ENCODE data around the gene ENTPD6.

Gene ENTPD6

GRCh38 chr20:25207149-25207959 is 11.8 kb downstream of the ENTPD6 start:
- no peak overlapping the region for H3K4ac ChIP-seq (ENCODE audit: low read depth, low read length)
- DNase-seq, result no peak
- no peak overlapping the region for H2BK5ac ChIP-seq (ENCODE audit: low read length)
- H3K27ac ChIP-seq (ENCODE audit: low read depth, low read length), result no peak overlapping the region
- no peaks in the 10 kb centered on the region for H3K27me3 ChIP-seq (ENCODE audit: insufficient read depth, low read length, poor library complexity)
- H4K8ac ChIP-seq (ENCODE audit: low read depth, low read length), result no peak overlapping the region
- H3K79me1 ChIP-seq (ENCODE audit: low read length), result peaks cover 4% of the 10 kb centered on the region
- no peaks in the 10 kb centered on the region for H3K36me3 ChIP-seq (ENCODE audit: control insufficient read depth, insufficient read depth, low read length)
- no peak overlapping the region for H3K56ac ChIP-seq (ENCODE audit: low read length)
- H3K4me2 ChIP-seq (ENCODE audit: low read length), result no peak overlapping the region
- no peak overlapping the region for H3K23ac ChIP-seq (ENCODE audit: low read length)
- WGBS (ENCODE audit: extremely low coverage, insufficient coverage, low lambda C conversion rate), result no CpG with 5 or more reads among the region's 22 CpGs
- H3K9ac ChIP-seq (ENCODE audit: low read length), result no peak overlapping the region
- H3K4me1 ChIP-seq (ENCODE audit: control insufficient read depth, low read depth, low read length), result no peaks in the 10 kb centered on the region
- no peaks in the 10 kb centered on the region for H3K79me2 ChIP-seq (ENCODE audit: control insufficient read depth, insufficient read depth, low read length)
- no peak overlapping the region for H2BK15ac ChIP-seq (replicated peaks; ENCODE audit: low read depth)
- no peak overlapping the region for H2AK5ac ChIP-seq (ENCODE audit: low read length)
- no peak overlapping the region for H2BK120ac ChIP-seq (ENCODE audit: low read depth, low read length)
- H4K5ac ChIP-seq (ENCODE audit: low read length), result no peak overlapping the region
- no peak overlapping the region for H3K4me3 ChIP-seq (ENCODE audit: low read length)
- no peak overlapping the region for H3K18ac ChIP-seq (ENCODE audit: low read length)

- no peaks in the 10 kb centered on the region for H3K27me3 ChIP-seq (ENCODE audit: insufficient read depth, low read length, poor library complexity)
- no peak for DNase-seq
- no peak overlapping the region for H3K56ac ChIP-seq (ENCODE audit: low read length)
- no peak overlapping the region for H2BK120ac ChIP-seq (ENCODE audit: low read depth, low read length)
- no peak overlapping the region for H3K27ac ChIP-seq (ENCODE audit: low read depth, low read length)
- H4K5ac ChIP-seq (ENCODE audit: low read length), result no peak overlapping the region
- H3K79me2 ChIP-seq (ENCODE audit: control insufficient read depth, insufficient read depth, low read length), result no peaks in the 10 kb centered on the region
- H3K23ac ChIP-seq (ENCODE audit: low read length), result no peak overlapping the region
- no peak overlapping the region for H3K4me2 ChIP-seq (ENCODE audit: low read length)
- H3K36me3 ChIP-seq (ENCODE audit: control insufficient read depth, insufficient read depth, low read length), result no peaks in the 10 kb centered on the region
- no peak overlapping the region for H2AK5ac ChIP-seq (ENCODE audit: low read length)
- H3K4ac ChIP-seq (ENCODE audit: low read depth, low read length), result no peak overlapping the region
- WGBS (ENCODE audit: extremely low coverage, insufficient coverage, low lambda C conversion rate), result no CpG with 5 or more reads among the region's 9 CpGs
- H3K4me3 ChIP-seq (ENCODE audit: low read length), result no peak overlapping the region
- H3K79me1 ChIP-seq (ENCODE audit: low read length), result peaks cover 4% of the 10 kb centered on the region
- no peaks in the 10 kb centered on the region for H3K4me1 ChIP-seq (ENCODE audit: control insufficient read depth, low read depth, low read length)
- no peak overlapping the region for H4K8ac ChIP-seq (ENCODE audit: low read depth, low read length)
- H2BK15ac ChIP-seq (replicated peaks; ENCODE audit: low read depth), result no peak overlapping the region
- no peak overlapping the region for H3K9ac ChIP-seq (ENCODE audit: low read length)
- no peak overlapping the region for H3K18ac ChIP-seq (ENCODE audit: low read length)
- no peak overlapping the region for H2BK5ac ChIP-seq (ENCODE audit: low read length)
Observed at GRCh38 chr20:25207960-25208534, 12.5 kb downstream of the ENTPD6 start.

- no peak overlapping the region for H3K18ac ChIP-seq (ENCODE audit: low read length)
- H3K4me3 ChIP-seq (ENCODE audit: low read length), result no peak overlapping the region
- H2BK120ac ChIP-seq (ENCODE audit: low read depth, low read length), result no peak overlapping the region
- no peaks in the 10 kb centered on the region for H3K4me1 ChIP-seq (ENCODE audit: control insufficient read depth, low read depth, low read length)
- H3K27ac ChIP-seq (ENCODE audit: low read depth, low read length), result no peak overlapping the region
- H2BK5ac ChIP-seq (ENCODE audit: low read length), result no peak overlapping the region
- no peaks in the 10 kb centered on the region for H3K79me2 ChIP-seq (ENCODE audit: control insufficient read depth, insufficient read depth, low read length)
- H3K27me3 ChIP-seq (ENCODE audit: insufficient read depth, low read length, poor library complexity), result no peaks in the 10 kb centered on the region
- H2AK5ac ChIP-seq (ENCODE audit: low read length), result no peak overlapping the region
- H4K8ac ChIP-seq (ENCODE audit: low read depth, low read length), result no peak overlapping the region
- no peak overlapping the region for H3K23ac ChIP-seq (ENCODE audit: low read length)
- H3K4ac ChIP-seq (ENCODE audit: low read depth, low read length), result no peak overlapping the region
- no peak overlapping the region for H3K56ac ChIP-seq (ENCODE audit: low read length)
- no CpG with 5 or more reads among the region's 1 CpG for WGBS (ENCODE audit: extremely low coverage, insufficient coverage, low lambda C conversion rate)
- no peak overlapping the region for H4K5ac ChIP-seq (ENCODE audit: low read length)
- no peak for DNase-seq
- no peak overlapping the region for H3K4me2 ChIP-seq (ENCODE audit: low read length)
- no peaks in the 10 kb centered on the region for H3K79me1 ChIP-seq (ENCODE audit: low read length)
- H3K9ac ChIP-seq (ENCODE audit: low read length), result no peak overlapping the region
- no peak overlapping the region for H2BK15ac ChIP-seq (replicated peaks; ENCODE audit: low read depth)
- H3K36me3 ChIP-seq (ENCODE audit: control insufficient read depth, insufficient read depth, low read length), result no peaks in the 10 kb centered on the region
Observed at GRCh38 chr20:25209400-25209799, 13.9 kb downstream of the ENTPD6 start.

DNA sequence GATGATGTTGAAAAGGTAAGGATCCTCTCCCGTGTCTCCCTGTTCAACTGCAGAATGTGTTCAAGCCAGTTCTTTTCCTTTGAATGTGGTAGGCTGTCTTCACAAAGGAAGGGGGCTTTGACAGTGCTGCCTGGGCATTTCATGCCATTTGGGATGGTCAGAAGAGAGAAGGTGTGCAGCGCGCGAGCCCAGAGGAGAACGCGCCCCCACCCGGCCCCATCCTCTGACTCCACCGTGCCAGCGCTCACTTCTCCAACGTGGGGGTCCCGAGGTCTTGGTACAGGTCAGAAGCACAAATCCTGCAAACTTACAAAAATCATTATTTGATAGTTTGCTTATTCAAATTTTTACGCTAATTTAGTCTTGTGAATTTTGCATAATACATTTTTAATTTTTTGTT is 14.4 kb downstream of the ENTPD6 start:
- whole genome bisulfite sequencing (ENCODE audit: extremely low coverage, insufficient coverage, low lambda C conversion rate), result no CpG with 5 or more reads among the region's 12 CpGs
- Histone ChIP-seq H3K9ac (ENCODE audit: low read length) (no peak overlapping the region), H3K18ac (ENCODE audit: low read length) (no peak overlapping the region), H3K27me3 (ENCODE audit: insufficient read depth, low read length, poor library complexity) (no peaks in the 10 kb centered on the region), H3K27ac (ENCODE audit: low read depth, low read length) (no peak overlapping the region), H2BK15ac (replicated peaks; ENCODE audit: low read depth) (no peak overlapping the region), H3K79me1 (ENCODE audit: low read length) (no peaks in the 10 kb centered on the region), H2AK5ac (ENCODE audit: low read length) (no peak overlapping the region), H3K79me2 (ENCODE audit: control insufficient read depth, insufficient read depth, low read length) (no peaks in the 10 kb centered on the region), H4K5ac (ENCODE audit: low read length) (no peak overlapping the region), H3K4me3 (ENCODE audit: low read length) (no peak overlapping the region), H2BK120ac (ENCODE audit: low read depth, low read length) (no peak overlapping the region), H3K4me1 (ENCODE audit: control insufficient read depth, low read depth, low read length) (no peaks in the 10 kb centered on the region), H3K23ac (ENCODE audit: low read length) (no peak overlapping the region), H4K8ac (ENCODE audit: low read depth, low read length) (no peak overlapping the region), H2BK5ac (ENCODE audit: low read length) (no peak overlapping the region), H3K36me3 (ENCODE audit: control insufficient read depth, insufficient read depth, low read length) (no peaks in the 10 kb centered on the region), H3K56ac (ENCODE audit: low read length) (no peak overlapping the region), H3K4ac (ENCODE audit: low read depth, low read length) (no peak overlapping the region), H3K4me2 (ENCODE audit: low read length) (no peak overlapping the region)
- DNase-seq, result no peak

- DNase-seq, result no peak
- Histone ChIP-seq H3K4me3 (ENCODE audit: low read length) (no peak overlapping the region), H3K56ac (ENCODE audit: low read length) (no peak overlapping the region), H3K27ac (ENCODE audit: low read depth, low read length) (no peak overlapping the region), H3K4me1 (ENCODE audit: control insufficient read depth, low read depth, low read length) (no peaks in the 10 kb centered on the region), H3K4me2 (ENCODE audit: low read length) (no peak overlapping the region), H4K8ac (ENCODE audit: low read depth, low read length) (no peak overlapping the region), H3K36me3 (ENCODE audit: control insufficient read depth, insufficient read depth, low read length) (no peaks in the 10 kb centered on the region), H3K23ac (ENCODE audit: low read length) (no peak overlapping the region), H4K5ac (ENCODE audit: low read length) (no peak overlapping the region), H3K79me2 (ENCODE audit: control insufficient read depth, insufficient read depth, low read length) (no peaks in the 10 kb centered on the region), H3K79me1 (ENCODE audit: low read length) (no peaks in the 10 kb centered on the region), H3K27me3 (ENCODE audit: insufficient read depth, low read length, poor library complexity) (no peaks in the 10 kb centered on the region), H2BK120ac (ENCODE audit: low read depth, low read length) (no peak overlapping the region), H2BK15ac (replicated peaks; ENCODE audit: low read depth) (no peak overlapping the region), H2BK5ac (ENCODE audit: low read length) (no peak overlapping the region), H2AK5ac (ENCODE audit: low read length) (no peak overlapping the region), H3K9ac (ENCODE audit: low read length) (no peak overlapping the region), H3K18ac (ENCODE audit: low read length) (no peak overlapping the region), H3K4ac (ENCODE audit: low read depth, low read length) (no peak overlapping the region)
- WGBS (ENCODE audit: extremely low coverage, insufficient coverage, low lambda C conversion rate), result no CpG with 5 or more reads among the region's 7 CpGs
Observed at GRCh38 chr20:25211273-25211672, 15.8 kb downstream of the ENTPD6 start.
